ENCODE measurements around the gene NLRC3. TPM values are rescaled to one million over a fixed set of nuclear protein-coding genes. Genes with fewer than 3 reads are reported as not detected.

NLRC3 gene
- total and polyA plus RNA-seq, 4 donors, result 0.35 to 2.2 (median 1.0) TPM

GRCh38 chr16:3532741-3533140 lies 44.5 kb downstream of the NLRC3 start:
- Histone ChIP-seq H3K4me1 (ENCODE audit: control insufficient read depth in 4 of 4, insufficient read depth in 4 of 4, low read length in 3 of 4) (peaks cover 2 to 16% (median 10%) of the 10 kb centered on the region in 4 donors), H3K9ac (ENCODE audit: low read depth in 1 of 2, low read length in 2 of 2) (no peak overlapping the region), H3K9me3 (ENCODE audit: control insufficient read depth in 4 of 4, low read length in 3 of 4) (no peaks in the 10 kb centered on the region), H3K27me3 (ENCODE audit: control insufficient read depth in 4 of 4, insufficient read depth in 4 of 4, low read length in 3 of 4) (no peaks in the 10 kb centered on the region), H3K27ac (ENCODE audit: low read depth in 1 of 2, low read length in 2 of 2) (no peak overlapping the region), H3K36me3 (ENCODE audit: control insufficient read depth in 4 of 4, insufficient read depth in 3 of 4, low read depth in 1 of 4, low read length in 3 of 4) (peaks cover 2 to 33% (median 11%) of the 10 kb centered on the region in 4 donors), H3K4me3 (ENCODE audit: low read depth in 1 of 3, low read length in 3 of 3) (no peak overlapping the region)
- 97% methylated on average over 12 of the region's 12 CpGs for WGBS
- no peak for TF ChIP-seq YY1 (IDR thresholded peaks at IDR 0.05)
- TF ChIP-seq EGR1 (IDR thresholded peaks at IDR 0.05; ENCODE audit: low read depth in 2 of 2), result no peak
- no peak for TF ChIP-seq TAF1 (conservative IDR thresholded peaks at IDR 0.05)
- TF ChIP-seq HNF4A (conservative IDR thresholded peaks at IDR 0.05), result no peak
- no peak for TF ChIP-seq NR2F2 (IDR thresholded peaks at IDR 0.05)
- TF ChIP-seq ZBTB33 (IDR thresholded peaks at IDR 0.05), result no peak
- TF ChIP-seq FOXA1 (IDR thresholded peaks at IDR 0.05), result no peak
- no peak for TF ChIP-seq RXRA (IDR thresholded peaks at IDR 0.05)
- no peak for TF ChIP-seq ATF3 (IDR thresholded peaks at IDR 0.05)
- no peak for TF ChIP-seq CTCF (IDR thresholded peaks at IDR 0.05; ENCODE audit: low read depth, low read length, missing input control)
- DNase-seq (ENCODE audit: low spot score), result no peak

GRCh38 chr16:3530371-3530914 lies 46.8 kb downstream of the NLRC3 start:
- H3K9ac ChIP-seq (ENCODE audit: low read depth in 1 of 2, low read length in 2 of 2), result no peak overlapping the region
- peaks cover 0 to 2% (median 0%) of the 10 kb centered on the region in 4 donors for H3K4me1 ChIP-seq (ENCODE audit: control insufficient read depth in 4 of 4, insufficient read depth in 4 of 4, low read length in 3 of 4)
- no peaks in the 10 kb centered on the region for H3K27me3 ChIP-seq (ENCODE audit: control insufficient read depth in 4 of 4, insufficient read depth in 4 of 4, low read length in 3 of 4)
- no peaks in the 10 kb centered on the region for H3K9me3 ChIP-seq (ENCODE audit: control insufficient read depth in 4 of 4, low read length in 3 of 4)
- DNase-seq (ENCODE audit: low spot score), result no peak
- H3K27ac ChIP-seq (ENCODE audit: low read depth in 1 of 2, low read length in 2 of 2), result no peak overlapping the region
- TF ChIP-seq ATF3 (IDR thresholded peaks at IDR 0.05) (no peak), RXRA (IDR thresholded peaks at IDR 0.05) (no peak), JUND (IDR thresholded peaks at IDR 0.05) (no peak), CTCF (IDR thresholded peaks at IDR 0.05; ENCODE audit: low read depth, low read length, missing input control) (no peak), NR2F2 (IDR thresholded peaks at IDR 0.05) (no peak), RAD21 (IDR thresholded peaks at IDR 0.05) (no peak), GABPA (IDR thresholded peaks at IDR 0.05 in 1 of 2, conservative IDR thresholded peaks at IDR 0.05 in 1 of 2) (no peak), REST (IDR thresholded peaks at IDR 0.05) (no peak), ZBTB33 (IDR thresholded peaks at IDR 0.05) (no peak), EGR1 (IDR thresholded peaks at IDR 0.05; ENCODE audit: low read depth in 2 of 2) (no peak), SP1 (IDR thresholded peaks at IDR 0.05) (no peak), HNF4G (IDR thresholded peaks at IDR 0.05) (no peak), FOXA2 (IDR thresholded peaks at IDR 0.05) (no peak), MAX (IDR thresholded peaks at IDR 0.05) (no peak), YY1 (IDR thresholded peaks at IDR 0.05) (no peak)
- H3K36me3 ChIP-seq (ENCODE audit: control insufficient read depth in 4 of 4, insufficient read depth in 3 of 4, low read depth in 1 of 4, low read length in 3 of 4), result peaks cover 2 to 31% (median 11%) of the 10 kb centered on the region in 4 donors
- H3K4me3 ChIP-seq (ENCODE audit: low read depth in 1 of 3, low read length in 3 of 3), result no peak overlapping the region
- WGBS, result 97% methylated on average over 12 of the region's 12 CpGs
